PFSK-1 (cell line): ENCODE results near the gene ZBTB48.

Source experiments
- POLR2AphosphoS5 ChIP-seq: IDR thresholded peaks from 2 replicates; pipeline ENCODE4 v1.6.1; 2012; ENCODE audit warnings: low read depth, mild to moderate bottlenecking, control low read depth, low read length, moderate library complexity
- REST ChIP-seq, 2 experiments: IDR thresholded peaks; 2 replicates each; pipeline versions ENCODE4 v1.6.1 to v1.8.0; 2011 to 2012; ENCODE audit warnings: low read depth in 2 of 2, low read length in 2 of 2, control low read depth in 1 of 2, inconsistent platforms in 1 of 2, mild to moderate bottlenecking in 1 of 2, moderate library complexity in 1 of 2; ENCODE audit not compliant: insufficient read depth in 1 of 2

DNA sequence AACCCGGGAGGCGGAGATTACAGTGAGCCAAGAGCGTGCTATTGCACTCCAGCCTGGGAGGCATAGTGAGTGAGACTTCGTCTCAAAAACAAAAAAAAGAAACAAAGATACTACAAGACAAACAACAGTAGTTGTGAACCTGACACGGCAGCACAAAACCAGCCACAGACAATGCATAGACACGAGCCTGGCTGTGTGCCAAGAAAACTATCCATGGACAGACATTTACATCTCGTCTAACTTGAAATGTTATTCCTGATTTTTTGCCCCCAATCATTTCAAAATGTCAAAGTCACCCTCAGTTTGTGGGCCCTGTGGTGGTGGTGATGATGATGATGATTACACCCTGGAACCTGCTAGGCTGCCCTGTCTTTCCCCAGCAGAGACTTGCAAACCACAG, 16.6 kb downstream of the ZBTB48 start:
- TF ChIP-seq REST (IDR thresholded peaks at IDR 0.05; ENCODE audit: insufficient read depth in 1 of 2, low read depth in 2 of 2, low read length in 2 of 2) (no peak), POLR2AphosphoS5 (no peak)
